GM13977 (cell line): ENCODE results near the gene ABI1.

Source experiments
- DNase-seq: peaks from one replicate; pipeline ENCODE4 v3.0.0; 2012; ENCODE audit warnings: low spot score
- in situ Hi-C: fragments of 300-500 bp; cut with MboI; formaldehyde crosslinking; loops from one replicate; pipeline ENCODE4 v1.12.0; 2022; ENCODE audit warnings: low sequenced_read_pairs, low pct_unique_long_range_greater_than_20kb, mixed read lengths, inconsistent platforms; ENCODE audit not compliant: unreplicated experiment
- TF ChIP-seq, protein P1 (sequence below): IDR thresholded peaks from 2 replicates; pipeline ENCODE4 v1.5.1; 2012; ENCODE audit warnings: mild to moderate bottlenecking, control low read depth; ENCODE audit not compliant: insufficient read depth; ENCODE audit errors: extremely low read depth, missing control alignments

ABI1 gene

GRCh38 chr10:26804418-26805393 is 56.1 kb downstream of the ABI1 start:
- TF ChIP-seq, protein P1, sequence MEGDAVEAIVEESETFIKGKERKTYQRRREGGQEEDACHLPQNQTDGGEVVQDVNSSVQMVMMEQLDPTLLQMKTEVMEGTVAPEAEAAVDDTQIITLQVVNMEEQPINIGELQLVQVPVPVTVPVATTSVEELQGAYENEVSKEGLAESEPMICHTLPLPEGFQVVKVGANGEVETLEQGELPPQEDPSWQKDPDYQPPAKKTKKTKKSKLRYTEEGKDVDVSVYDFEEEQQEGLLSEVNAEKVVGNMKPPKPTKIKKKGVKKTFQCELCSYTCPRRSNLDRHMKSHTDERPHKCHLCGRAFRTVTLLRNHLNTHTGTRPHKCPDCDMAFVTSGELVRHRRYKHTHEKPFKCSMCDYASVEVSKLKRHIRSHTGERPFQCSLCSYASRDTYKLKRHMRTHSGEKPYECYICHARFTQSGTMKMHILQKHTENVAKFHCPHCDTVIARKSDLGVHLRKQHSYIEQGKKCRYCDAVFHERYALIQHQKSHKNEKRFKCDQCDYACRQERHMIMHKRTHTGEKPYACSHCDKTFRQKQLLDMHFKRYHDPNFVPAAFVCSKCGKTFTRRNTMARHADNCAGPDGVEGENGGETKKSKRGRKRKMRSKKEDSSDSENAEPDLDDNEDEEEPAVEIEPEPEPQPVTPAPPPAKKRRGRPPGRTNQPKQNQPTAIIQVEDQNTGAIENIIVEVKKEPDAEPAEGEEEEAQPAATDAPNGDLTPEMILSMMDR, result no peak
- DNase-seq, result no peak
- in situ Hi-C loops, result no loop called here

- no peak for DNase-seq
- TF ChIP-seq, protein P1, result no peak
- in situ Hi-C loops, result no loop called here
Observed at GRCh38 chr10:26803849-26804248, 56.9 kb downstream of the ABI1 start.

DNA sequence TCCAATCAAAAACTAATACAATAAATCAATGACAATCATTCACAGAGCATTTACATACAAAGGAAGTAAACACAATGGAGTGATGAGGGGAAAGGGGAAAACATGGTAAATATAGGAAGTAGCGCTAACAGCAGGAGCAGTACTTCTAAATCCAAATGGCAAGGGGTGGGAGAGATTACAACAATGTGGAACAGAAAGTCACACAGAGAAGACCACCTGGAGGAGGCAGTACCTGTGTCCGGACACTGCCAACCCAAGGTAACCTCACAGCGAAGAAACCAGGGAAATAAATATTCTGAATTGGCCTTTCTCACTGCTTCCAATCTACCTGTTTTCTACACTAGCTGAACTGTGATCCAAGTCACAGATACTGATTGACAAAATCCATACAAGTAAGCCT is 58.2 kb downstream of the ABI1 start:
- TF ChIP-seq, protein P1, result no peak
- in situ Hi-C loops, result no loop called here
- DNase-seq, result no peak

DNA sequence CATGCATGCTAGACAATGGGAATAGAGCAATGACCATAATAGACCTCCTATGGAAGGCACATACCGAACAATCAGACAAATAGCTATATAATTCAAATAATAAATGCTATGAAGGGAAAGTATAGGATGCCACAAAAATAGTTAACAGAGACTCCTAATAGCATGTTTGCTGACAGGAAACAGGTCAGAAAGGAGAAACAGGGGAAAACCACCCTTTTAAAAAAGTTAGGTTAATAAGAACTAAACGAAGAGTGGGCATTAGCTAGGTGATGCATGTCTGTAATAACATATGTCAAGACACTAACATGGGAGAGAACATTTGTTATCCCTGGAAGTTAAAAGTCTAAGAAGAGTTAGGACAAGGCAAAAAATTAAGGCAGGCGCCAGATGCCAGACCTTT is 58.9 kb downstream of the ABI1 start:
- TF ChIP-seq, protein P1, result no peak
- no peak for DNase-seq
- in situ Hi-C loops, result no loop called here

GRCh38 chr10:26801274-26801673 is 59.5 kb downstream of the ABI1 start:
- in situ Hi-C loops, result no loop called here
- TF ChIP-seq, protein P1, result no peak
- no peak for DNase-seq

GRCh38 chr10:26800468-26800867 is 60.3 kb downstream of the ABI1 start:
- TF ChIP-seq, protein P1, result no peak
- DNase-seq, result no peak
- in situ Hi-C loops, result no loop called here

GRCh38 chr10:26799342-26799741 is 61.4 kb downstream of the ABI1 start:
- DNase-seq, result peak; percentile 19
- TF ChIP-seq, protein P1, result no peak

More at GRCh38 chr10:26799342-26799741, 61.4 kb downstream of the ABI1 start:
- in situ Hi-C loops, result no loop called here
